Dermis blood vessel endothelial cell (primary cell): ENCODE measurements around the gene RFTN1. TPM values are rescaled to one million over a fixed set of nuclear protein-coding genes. Genes with fewer than 3 reads are reported as not detected.

Source experiments
- DNase-seq: peaks from one replicate; pipeline ENCODE4 v3.0.0; 2010
- total RNA-seq: library from RNA; depleted of rRNA; stranded (reverse); fragments of >200 nt; gene quantifications from 2 replicates; pipeline ENCODE4 v1.2.3, GENCODE V29; 2014

RFTN1 gene
- total RNA-seq, 1 donor from 2014 or later: 47.8 TPM

DNA sequence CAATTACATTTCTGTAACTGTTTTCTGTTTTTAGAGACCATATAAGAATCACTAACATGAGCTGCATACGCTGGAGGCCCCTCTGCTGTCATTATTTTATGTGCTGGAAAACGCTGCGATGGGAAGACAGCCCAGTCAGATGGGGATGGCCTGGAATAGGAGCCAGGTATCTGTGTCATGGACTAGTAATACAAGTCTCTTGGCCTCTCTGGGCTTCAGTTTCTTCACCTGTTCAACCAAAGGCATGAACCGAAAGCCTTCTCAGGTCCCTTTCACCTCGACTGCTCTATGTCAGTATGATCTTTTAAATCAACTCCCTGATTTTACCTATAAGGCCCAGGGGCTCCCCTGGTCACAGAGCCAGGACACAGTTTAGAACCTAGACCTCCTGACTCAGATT lies 14.6 kb upstream of the RFTN1 start:
- no peak for DNase-seq

DNA sequence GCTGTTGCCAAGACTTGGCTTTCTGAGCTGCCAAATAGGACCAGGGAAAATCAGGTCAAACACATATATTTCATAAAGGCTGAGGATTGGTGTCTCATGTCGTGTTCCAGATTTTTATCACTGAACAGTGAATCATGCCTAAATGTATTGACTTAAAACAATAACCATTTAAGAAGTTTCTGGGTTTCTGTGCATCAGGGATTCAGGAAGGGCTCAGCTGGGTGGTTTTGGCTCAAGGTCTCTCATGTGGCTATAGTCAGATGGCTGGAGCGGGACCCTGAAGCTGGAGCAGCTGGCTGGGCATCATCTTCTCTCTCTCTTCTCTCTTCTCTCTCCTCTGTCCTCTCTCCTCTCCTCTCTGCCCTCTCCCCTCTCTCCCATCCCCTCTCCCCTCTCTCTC lies 10.7 kb upstream of the RFTN1 start:
- DNase-seq: no peak

DNA sequence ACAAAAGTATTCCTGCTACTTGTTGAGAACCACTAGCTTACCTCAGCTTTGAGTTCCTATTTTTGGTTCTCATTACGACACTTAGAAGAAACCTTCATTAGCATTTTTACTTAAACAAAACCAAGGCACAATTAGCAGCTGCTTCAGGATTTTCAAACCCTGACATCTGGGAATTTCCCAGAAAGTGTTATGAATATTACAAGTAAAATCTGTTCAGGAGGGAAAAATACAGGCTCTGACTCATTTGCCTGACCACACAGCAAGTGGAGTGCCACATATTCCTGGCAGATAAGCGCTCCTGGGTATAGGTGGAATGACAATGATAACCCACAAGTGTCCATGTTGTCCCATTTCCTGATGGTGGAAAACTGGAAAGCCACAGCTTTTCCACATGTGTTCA lies 10.3 kb upstream of the RFTN1 start:
- no peak for DNase-seq

DNA sequence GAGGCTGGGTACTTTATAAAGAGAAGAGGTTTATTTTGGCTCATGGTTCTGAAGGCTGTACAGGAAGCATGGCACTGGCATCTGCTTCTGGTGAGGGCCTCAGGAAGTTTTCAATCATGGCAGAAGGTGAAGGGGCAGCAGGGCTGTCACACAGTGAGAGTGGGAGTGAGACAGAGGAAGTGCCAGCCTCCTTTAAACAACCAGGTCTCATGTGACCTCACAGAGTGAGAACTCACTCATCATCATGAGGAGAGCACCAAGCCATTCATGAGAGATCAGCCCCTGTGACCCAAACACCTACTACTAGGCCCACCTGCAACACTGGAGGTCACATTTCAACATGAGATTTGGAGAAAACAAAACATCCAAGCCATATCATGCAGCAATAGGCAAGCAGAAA lies 9.3 kb upstream of the RFTN1 start:
- no peak for DNase-seq

DNA sequence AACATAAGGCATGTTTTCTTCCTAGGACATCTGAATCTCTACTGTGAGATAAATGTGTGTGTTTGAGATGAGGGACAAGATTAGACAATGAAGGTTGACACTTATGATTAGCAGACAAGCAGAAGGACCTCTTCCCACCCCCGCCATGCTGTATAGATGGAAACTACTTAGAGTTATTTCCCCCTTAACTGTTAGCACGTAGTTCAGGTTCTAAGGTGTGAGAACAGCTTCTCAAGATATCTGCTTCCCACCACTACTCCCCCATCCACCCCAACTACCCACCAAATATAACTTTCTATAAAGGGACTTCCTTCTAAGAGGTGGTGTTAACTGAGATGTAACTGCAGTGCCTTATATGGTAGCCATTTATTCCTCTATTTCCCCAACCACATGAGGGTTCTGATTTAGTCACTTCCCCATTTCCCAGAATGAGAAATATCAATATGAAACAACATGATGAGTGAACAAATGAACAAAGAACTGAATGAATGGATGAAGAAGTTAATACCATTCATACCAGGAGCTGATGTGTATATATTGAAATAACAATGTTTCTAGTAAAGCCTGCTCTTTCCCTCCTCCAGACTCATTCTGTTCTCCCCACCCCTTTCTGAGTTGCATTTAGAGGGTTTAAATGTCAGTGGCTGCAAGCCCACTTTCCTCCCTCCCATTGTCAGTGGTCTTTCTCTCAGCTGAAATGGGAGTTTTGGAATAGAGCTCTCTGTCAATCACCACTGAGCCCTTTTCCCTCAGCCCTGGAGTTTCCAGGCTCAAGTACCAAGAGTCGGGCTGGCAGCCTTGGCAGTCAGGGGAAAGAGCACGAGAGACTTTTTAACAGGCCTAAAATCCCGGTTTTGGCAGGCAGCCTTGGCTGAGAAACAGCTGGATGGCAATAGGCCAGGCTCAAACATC lies 7.7 kb upstream of the RFTN1 start:
- DNase-seq: no peak

DNA sequence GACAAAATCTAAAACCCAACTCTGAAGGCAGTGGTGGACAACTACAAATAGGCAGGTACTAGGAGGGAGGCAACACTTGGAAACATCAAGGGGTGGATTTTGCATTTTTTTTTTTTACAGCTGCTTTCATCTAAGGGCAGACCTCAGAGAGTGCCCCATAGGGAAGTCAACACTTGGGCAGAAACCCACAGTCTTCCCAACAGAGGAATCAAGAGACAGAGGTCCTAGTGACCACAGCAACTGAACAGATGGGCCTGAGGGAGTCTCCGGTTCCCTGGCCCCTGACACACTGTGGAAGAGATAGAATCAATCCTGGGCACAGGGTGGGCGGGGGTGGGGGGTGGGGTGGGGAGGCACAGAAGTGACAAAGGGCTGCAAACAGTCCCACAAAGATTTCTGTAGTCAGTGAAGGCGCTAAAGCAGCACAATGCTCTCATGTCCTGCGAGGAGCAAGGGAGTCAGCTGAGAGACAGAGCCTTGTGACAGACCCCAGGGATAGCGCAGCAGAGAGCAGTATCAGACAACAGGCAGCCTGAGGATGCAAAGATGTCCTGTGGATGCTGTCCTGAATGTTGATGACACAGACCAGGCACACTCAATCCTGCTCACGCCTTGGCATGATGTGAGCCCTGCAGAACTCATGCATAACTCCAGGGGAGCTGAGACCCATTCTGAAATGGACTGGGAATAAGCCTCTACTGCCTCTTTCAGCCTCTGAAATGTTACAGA lies 6.9 kb upstream of the RFTN1 start:
- no peak for DNase-seq

DNA sequence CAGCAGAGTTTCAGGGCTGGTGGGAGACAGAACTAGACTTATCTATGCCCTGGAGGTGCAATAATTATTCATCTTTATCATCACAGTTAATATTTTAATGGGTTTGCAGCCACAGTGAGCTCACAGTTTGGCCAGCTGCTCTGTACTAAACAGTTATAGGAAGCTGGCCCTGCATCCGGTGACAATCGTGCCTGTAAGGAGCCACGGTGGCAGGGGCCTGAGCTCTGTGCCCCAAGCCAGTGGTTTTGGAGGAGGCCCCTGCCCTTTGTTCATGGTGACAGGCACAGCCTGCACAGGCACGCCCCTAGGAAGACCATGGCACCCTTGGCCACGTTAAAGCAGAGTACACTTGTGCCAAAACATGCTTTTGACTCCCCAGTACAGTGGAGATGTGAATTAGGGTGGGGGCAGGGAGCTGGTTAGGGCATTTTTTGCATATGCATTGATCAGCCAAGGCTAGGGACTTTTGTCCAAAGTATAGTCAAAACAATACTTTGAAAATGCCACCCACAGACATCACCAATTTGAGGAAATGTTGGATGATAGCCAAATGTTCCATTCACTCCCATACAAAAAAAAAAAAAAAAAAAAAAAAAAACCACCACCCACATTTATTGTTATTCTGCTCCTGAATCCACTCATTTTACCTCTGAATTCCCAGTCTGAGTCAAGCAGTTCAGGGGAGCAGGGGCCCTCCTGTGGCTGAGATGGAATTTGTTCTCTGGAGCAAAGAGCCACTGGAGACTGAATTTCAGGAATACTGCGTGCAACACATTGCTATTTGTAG lies 3.4 kb upstream of the RFTN1 start:
- DNase-seq: peak; percentile 85

DNA sequence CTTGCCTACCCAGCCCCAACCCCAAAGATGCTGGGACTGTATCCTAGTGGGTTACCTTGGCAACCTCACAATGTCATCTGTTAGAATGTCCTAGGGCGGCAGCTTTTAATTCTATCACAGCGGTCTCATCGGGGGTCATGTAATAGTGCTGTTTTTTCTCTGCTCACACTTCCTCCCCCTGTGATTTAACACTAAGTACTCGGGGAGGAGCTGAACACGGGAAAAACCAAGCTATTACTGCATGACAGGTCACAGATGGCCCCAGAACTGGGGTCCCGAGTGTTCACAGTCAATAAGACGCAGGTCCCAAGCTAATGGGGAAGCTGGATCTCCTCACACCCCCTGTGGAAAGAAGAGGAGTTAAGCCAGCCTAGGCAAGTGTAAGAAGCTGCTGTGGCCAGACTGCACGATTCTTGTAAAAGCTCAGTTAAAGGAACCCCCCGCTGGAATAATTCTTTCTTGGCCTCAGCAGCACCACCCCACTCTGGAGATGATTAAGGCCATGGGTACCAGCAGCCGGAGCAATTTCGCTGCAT lies 2.5 kb upstream of the RFTN1 start:
- no peak for DNase-seq

DNA sequence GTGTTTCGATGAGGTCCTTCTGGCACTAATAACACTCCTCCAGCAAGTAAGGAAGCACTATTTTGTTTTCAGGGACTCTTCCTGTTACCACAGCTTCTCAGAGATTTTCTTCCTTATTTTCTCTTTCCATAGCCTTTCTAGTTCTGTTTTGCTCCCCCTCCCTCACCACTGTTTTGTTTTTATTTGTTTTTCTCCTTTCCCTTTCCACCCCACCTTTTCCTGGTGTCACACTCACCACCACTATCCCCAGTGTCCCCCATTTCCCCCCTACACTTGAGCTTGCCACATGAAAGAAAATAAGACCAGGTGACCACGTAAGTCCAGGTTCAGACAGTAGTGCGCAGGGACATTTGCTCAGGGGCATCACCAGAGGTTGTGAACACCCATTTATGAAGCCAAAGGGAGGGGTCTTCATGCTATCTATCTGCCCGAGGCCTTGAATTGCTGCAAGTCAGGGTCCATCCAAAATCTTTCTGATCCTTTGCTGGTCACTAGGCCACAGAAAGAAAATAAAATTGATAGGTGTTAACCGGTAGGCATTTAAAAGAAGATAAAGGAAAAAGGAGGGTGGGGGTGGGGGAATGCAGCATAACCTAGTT lies 1.4 kb upstream of the RFTN1 start:
- no peak for DNase-seq

DNA sequence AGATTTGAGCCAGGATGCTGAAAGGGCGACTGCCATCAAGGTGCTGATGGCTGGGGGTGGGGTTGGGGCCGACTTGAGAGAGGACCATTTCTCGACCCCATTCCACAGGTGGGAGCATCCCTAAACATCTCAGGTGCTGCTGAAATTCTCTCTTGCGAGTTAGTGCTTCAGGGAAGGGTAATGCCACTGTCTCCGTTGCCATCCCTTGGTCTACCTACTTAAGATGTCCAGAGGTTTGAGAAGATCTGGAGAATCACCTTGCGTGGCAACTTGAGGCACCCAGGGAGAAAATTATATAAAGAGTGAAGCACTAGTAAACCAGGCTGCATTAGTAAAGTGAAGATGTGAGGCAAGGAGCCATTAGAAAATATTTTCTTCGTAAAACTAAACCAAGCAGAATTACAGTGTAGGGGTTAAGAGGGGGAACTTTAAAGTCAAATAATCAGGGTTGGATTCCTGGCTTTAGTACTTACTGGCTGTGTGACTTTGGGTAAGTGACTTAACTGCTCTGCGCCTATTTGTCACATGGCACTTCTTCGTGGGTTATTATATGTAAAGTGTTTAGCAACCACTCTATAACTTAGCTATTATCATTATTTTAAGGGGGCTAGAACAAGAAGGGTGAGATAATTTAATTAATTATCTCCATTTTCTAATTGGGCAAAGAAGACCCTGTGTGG lies 662 bp upstream of the RFTN1 start:
- DNase-seq: no peak

DNA sequence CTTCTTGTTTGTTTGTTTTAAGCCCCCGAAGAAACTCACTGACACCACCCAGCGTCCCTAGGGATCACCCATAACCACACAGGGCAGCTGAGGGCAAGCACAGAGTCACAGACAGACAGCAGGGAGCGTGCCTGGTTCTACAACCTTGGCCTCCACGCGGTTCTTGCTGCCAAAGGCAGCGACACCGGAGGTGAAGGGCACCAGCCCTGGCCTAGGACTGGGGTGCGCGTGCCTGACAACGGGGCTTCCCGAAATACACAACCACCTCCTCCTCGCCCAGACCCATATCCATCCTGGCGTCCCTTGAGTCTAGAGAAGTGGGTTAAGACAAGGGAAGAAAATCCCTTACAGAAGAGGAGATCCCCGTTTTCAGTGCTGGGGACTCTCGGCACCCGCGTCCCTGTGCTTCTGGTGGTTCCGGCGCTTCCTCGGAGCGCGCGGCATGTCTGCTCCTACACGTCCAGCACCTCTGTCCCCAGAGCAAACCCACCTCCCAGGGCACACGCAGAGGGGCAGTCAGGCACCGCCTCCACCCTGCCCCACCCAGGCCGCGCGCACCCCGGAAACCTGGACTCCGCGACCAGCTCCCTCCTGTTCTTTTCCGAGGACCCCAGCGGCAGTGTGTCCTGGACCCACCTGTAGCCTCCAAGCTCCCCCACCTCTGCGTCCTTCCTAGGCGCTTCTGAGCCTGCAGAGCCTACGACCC lies 911 bp downstream of the RFTN1 start:
- peak; percentile 36 for DNase-seq

DNA sequence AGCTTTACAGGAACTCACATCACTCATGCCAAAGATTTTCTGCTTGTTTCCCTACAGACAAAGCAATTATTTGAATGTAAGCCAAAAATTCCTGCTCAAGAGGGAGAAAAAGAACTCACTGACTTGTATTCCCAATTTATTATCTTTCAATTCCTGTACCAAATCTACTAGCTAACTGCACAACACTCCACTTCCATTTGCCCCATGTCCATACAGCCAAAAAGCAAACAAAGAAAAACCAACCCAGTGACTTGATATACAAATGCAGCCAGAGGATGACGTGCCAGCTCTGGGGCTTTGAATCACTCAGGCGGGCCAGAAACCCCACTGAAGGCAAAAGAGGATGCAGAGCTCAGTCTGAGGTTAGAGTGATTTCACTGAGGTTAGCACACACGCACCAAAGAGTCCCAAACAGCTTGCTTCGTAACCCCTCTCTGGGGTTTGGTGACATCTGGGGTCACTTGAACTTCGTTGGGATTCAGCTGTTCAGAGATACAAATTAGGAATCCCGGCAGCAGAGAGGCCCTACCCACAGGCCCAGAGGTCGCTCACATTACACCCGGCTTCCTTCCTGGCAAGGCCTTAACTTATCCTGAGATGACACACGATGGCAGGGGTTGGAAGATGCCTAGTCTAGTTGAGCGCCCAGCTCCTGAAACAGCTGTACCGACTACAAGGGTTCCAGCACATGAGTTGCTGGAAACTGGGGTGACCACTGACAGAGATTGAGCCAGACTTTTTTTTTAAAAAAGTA lies 1.6 kb downstream of the RFTN1 start:
- DNase-seq: peak; percentile 83

DNA sequence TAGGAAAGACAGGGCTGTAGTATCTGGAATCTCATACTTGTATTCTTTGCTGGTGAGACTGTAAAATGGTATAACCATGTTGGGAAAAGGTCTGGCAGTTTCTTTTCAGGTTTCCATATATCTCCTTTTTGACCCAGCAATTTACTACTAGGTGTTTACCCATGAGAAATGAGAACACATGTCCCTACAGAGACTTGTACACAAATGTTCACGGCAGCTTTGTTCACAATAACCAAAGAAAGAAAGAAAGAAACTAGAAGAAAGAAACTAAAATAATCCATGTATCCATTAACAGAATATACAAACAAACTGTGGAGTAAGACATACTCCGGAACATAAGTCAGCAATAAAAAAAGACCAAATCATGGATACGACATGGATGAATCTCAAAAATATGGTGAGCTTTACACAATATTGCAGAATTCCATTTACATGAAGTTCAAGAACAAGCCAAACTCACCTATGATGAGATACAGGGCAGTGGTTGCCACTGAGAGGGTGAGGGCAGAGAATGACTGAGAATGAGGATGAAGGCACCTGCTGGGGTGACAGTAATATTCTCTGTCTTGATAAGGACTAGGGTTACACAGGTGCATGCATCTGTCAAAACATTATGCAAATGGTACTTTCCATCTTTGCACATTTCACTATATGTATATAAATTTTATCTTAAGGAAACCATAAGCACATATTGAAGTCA lies 2.7 kb downstream of the RFTN1 start:
- no peak for DNase-seq

DNA sequence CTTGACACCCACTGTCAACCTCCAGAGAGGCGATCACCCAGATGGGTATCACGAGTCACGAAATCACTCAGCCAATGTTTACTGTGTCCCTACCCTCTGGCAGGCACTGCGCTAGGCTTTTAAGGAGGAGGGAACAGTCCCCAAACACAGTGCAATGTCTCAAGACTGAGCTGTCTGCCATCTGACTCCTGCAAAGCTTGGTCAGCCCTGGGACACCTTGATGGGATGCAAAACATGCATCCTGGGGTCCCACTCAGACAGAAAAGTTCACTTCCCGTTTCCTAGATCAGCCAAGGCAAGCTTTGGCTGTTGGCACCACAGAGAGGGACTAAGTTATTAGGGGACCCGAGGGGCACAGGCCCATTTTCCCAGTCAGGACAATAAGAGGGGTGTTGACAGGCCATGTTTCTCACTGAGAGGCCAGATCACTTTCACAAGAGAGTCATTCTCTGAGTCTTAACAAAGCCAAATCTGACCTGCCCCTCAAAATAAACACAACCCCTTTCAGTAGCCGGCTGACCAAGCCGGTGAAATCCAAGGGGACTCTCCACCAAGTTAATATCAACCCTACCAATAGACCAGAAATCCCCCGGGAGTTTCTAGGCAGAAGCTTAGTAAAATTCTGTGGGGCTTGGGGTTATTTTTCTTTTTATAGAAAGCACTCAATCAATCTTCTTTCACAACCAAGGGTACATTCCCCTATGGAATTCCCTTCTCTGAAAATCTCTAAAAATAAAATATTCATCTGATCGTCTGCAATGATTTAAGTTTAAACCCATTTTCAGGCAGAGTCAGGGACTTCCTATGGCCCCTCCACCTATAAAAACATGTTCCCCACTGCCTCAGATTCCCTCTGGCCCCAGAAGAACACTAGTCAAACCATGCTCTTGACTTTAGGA lies 3.5 kb downstream of the RFTN1 start:
- no peak for DNase-seq

DNA sequence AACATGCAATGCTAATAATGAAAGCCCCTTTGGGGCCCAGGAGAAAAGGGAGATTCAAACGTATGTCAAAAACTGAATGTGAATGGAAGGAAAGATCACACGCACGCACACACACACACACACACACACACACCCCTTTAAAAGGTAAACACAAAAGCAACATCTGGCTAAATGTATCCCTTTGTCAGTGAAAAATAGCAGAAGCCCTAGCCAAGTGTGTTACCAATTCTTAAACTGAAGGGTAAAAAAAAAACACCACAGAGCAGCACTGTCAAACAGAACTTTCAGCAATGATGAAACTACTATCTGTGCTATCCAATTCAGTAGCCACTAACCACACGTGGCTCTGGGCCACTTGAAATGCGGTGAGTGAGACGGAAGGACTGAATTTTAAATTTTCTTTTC lies 4.9 kb downstream of the RFTN1 start:
- DNase-seq: no peak

DNA sequence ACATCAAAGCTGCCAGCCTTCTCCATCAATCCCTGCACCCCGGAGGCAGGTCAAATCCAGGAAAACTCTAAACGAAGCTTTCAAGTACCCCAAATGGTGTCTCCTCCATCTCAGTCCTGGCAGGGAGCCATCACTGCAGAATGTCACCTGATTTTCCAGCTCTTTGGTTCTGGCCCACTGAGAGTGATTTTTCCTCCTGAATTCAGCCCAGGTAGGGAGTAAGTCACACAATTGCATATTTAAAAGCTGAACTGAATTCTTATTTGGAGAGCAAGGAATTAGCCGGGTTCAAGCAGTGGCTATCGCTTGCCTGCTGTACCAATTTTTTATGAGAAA lies 5.3 kb downstream of the RFTN1 start:
- DNase-seq: no peak

DNA sequence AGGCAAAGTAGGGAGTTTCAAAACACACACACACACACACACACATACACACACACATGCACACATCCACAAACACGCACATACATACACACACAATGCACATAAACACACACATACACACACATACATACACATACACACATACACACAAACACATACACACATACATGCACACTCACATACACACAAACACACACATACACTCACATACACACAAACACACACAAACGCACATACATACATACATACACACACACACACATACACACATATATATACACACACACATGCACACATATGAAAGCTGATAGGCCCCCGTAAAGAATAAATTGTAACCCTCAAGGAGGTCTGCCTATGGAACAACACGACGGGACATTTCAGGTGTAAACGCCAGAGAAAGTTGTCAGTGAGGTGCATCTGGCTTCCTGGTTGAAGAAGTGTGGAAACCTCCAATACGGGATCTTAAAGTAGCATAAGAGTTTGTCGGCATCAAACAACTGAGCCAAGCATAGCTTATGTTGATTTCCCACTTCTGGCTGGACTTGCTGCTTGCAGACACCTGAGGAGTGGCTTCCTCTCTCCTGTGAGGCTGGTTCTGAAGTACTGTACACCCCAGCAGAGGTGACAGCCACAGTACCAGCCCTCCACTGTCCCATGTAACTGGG lies 5.8 kb downstream of the RFTN1 start:
- DNase-seq: no peak

DNA sequence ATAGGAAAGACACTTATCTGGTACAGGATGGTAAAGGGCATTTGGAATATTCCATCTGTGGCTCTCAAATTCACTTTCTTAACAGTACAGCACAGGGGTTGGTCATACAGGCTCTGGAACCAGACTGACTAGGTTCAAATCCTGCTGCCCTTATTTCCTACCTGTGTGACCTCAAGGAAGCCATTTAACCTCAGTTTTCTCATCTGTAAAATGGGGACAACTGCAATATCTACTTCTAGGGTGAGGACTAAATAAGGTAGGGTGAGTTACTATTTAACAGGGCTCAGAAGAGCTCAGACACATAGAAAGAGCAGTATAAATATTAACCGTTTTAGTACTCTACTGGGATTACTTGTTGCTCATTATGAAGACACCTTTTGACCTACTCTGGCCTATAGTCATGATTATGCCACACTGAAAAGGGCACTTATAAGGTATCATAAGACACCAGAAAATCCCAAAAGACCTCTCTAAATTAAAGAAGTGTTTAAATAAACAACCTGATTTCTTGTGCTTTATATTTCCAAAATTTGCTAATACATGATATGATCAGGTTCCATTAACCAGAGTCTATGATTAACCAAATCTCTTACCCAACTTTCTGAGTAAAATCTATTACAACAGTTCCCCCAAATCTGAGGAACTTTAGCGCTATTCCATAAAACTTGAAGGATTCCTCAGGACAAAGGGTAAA lies 6.5 kb downstream of the RFTN1 start:
- no peak for DNase-seq
